SU-DHL-6 (cell line): ENCODE measurements around the gene PHACTR3.

Experiments
- CTCF ChIP-seq: fragments of 200-600 bp; sonication (generic); IDR thresholded peaks from one replicate; pipeline ENCODE4 v1.5.1; 2017; ENCODE audit warnings: antibody characterized with exemption, mild to moderate bottlenecking, low read length, moderate library complexity; ENCODE audit not compliant: insufficient read depth, poor library complexity, severe bottlenecking
- EZH2phosphoT487 ChIP-seq: fragments of 200-600 bp; sonication (generic), shearing (Covaris generic); conservative IDR thresholded peaks from 2 replicates; pipeline ENCODE4 v1.6.1; 2018; ENCODE audit warnings: mild to moderate bottlenecking, antibody characterized with exemption, low read length, moderate library complexity, mixed read lengths

DNA sequence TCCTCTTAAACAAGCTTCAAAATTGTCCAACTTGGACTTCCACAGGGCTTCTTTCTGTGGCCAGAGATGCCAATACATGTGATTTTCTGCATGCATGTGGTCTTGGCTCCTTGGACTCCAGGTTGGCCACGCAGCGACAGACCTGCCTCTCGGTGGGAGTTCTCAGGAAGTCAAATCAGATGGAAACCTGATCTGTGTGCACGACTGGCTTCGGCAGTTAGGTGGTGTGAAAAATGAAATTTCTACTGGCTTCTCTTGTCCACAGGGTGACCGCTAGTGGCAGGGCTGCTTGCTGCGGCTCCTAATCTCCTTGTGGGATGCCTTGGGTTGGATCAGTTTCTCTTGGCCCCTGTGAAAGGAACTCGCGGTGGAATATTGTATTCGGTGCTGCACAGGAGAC is 57.3 kb downstream of the PHACTR3 start:
- TF ChIP-seq CTCF (no peak), EZH2phosphoT487 (no peak)
